PC-9 (cell line): Measurements from ENCODE around the gene SLC47A1.

Experiments used
- CTCF ChIP-seq: fragments of 200-600 bp; sonication (generic); conservative IDR thresholded peaks from 2 replicates; pipeline ENCODE4 v1.6.1; 2017; ENCODE audit warnings: mixed run types, antibody characterized with exemption, mild to moderate bottlenecking, moderate library complexity
- EZH2 ChIP-seq: fragments of 200-600 bp; sonication (generic); IDR thresholded peaks from 2 replicates; pipeline ENCODE4 v1.8.0; 2017; ENCODE audit warnings: antibody characterized with exemption, low read depth

- TF ChIP-seq CTCF (no peak), EZH2 (no peak)
These were observed 45.6 kb downstream of the SLC47A1 start for GRCh38 chr17:19579192-19579761.
